H1 (cell line): ENCODE measurements around the gene CERKL. TPM values are rescaled to one million over a fixed set of nuclear protein-coding genes. Genes with fewer than 3 reads are reported as not detected.

Experiments
- CTCF ChIA-PET: fragments of 300-600 bp; sonication (Branson Sonifier 250); formaldehyde crosslinking; loops from one replicate; lab custom pipeline; 2021; ENCODE audit not compliant: partially characterized antibody; lab: Charles Lee
- POLR2A ChIA-PET: fragments of 300-600 bp; sonication (Branson Sonifier 250); formaldehyde crosslinking; loops from one replicate; lab custom pipeline; 2021; ENCODE audit warnings: inconsistent platforms; ENCODE audit not compliant: partially characterized antibody; lab: Charles Lee
- DNase-seq, 2 experiments: peaks; one replicate each; pipeline versions ENCODE4 v3.0.0 to v3.0.0-alpha.2; 2010 to 2022; ENCODE audit warnings: low spot score in 2 of 2, low read depth in 1 of 2, mixed read lengths in 1 of 2
- FAIRE-seq: peaks from 2 replicates; lab custom pipeline; 2011; peaks lifted over from hg19 to GRCh38; lab: Jason Lieb, UNC
- H2AFZ ChIP-seq: 2 replicates; pipeline ENCODE4 v1.8.1; 2012; ENCODE audit warnings: low read length, inconsistent platforms
- H2AK5ac ChIP-seq: 2 replicates; pipeline ENCODE4 v1.6.1; 2013; ENCODE audit warnings: low read depth, low read length
- H2BK120ac ChIP-seq: replicated peaks from 2 replicates; pipeline ENCODE3; 2013; ENCODE audit warnings: low read depth, low read length, inconsistent platforms
- H2BK12ac ChIP-seq: 2 replicates; pipeline ENCODE4 v1.6.1; 2013; ENCODE audit warnings: low read depth, low read length
- H2BK15ac ChIP-seq: 2 replicates; pipeline ENCODE4 v1.6.1; 2013; ENCODE audit warnings: low read length
- H2BK20ac ChIP-seq: 2 replicates; pipeline ENCODE4 v1.6.1; 2013; ENCODE audit warnings: low read length
- H2BK5ac ChIP-seq: 2 replicates; pipeline ENCODE4 v1.6.1; 2013; ENCODE audit warnings: low read depth, low read length
- H3K14ac ChIP-seq: 2 replicates; pipeline ENCODE4 v1.6.1; 2013; ENCODE audit warnings: inconsistent platforms; ENCODE audit not compliant: insufficient read length
- H3K18ac ChIP-seq: 2 replicates; pipeline ENCODE4 v1.6.1; 2013; ENCODE audit warnings: low read length; ENCODE audit errors: extremely low read depth
- H3K23ac ChIP-seq: 2 replicates; pipeline ENCODE4 v1.6.1; 2013; ENCODE audit warnings: inconsistent platforms; ENCODE audit not compliant: insufficient read length
- H3K23me2 ChIP-seq: 2 replicates; pipeline ENCODE4 v1.6.1; 2013; ENCODE audit warnings: low read depth, low read length
- H3K27ac ChIP-seq: 2 replicates; pipeline ENCODE4 v1.6.1; 2011; ENCODE audit warnings: low read depth, low read length, inconsistent platforms
- H3K27me3 ChIP-seq, 4 experiments: replicated peaks in 1 of 4; 1 replicate in 1 of 4; 2 replicates in 3 of 4; pipeline versions ENCODE4 v1.6.1 to v1.8.1; 2011 to 2013; ENCODE audit warnings: low read length in 3 of 4, mild to moderate bottlenecking in 3 of 4, inconsistent platforms in 2 of 4, mixed read lengths in 2 of 4, moderate library complexity in 1 of 4; ENCODE audit not compliant: control insufficient read depth in 3 of 4, insufficient read depth in 3 of 4; ENCODE audit errors: extremely low read depth in 1 of 4
- H3K36me3 ChIP-seq, 4 experiments: 2 replicates each; pipeline versions ENCODE4 v1.6.1 to v1.8.1; 2011 to 2013; ENCODE audit warnings: mild to moderate bottlenecking in 4 of 4, low read length in 3 of 4, moderate library complexity in 2 of 4, control low read depth in 1 of 4, inconsistent platforms in 1 of 4; ENCODE audit not compliant: insufficient read depth in 4 of 4, control insufficient read depth in 2 of 4
- H3K4ac ChIP-seq: replicated peaks from 2 replicates; pipeline ENCODE3; 2013; ENCODE audit warnings: low read length, low read depth, mixed read lengths, inconsistent platforms; ENCODE audit not compliant: insufficient read length
- H3K4me1 ChIP-seq, 4 experiments: replicated peaks in 1 of 4; 1 replicate in 1 of 4; 2 replicates in 3 of 4; pipeline versions ENCODE4 v1.6.1 to v1.8.1; 2011 to 2013; ENCODE audit warnings: low read length in 3 of 4, inconsistent platforms in 2 of 4, mixed read lengths in 1 of 4; ENCODE audit not compliant: insufficient read depth in 4 of 4, control insufficient read depth in 3 of 4
- H3K4me2 ChIP-seq, 2 experiments: 2 replicates each; pipeline versions ENCODE4 v1.6.1 to v1.8.1; 2011 to 2013; ENCODE audit warnings: low read depth in 2 of 2, low read length in 2 of 2, control low read depth in 1 of 2, inconsistent platforms in 1 of 2, mild to moderate bottlenecking in 1 of 2; ENCODE audit not compliant: insufficient read depth in 1 of 2
- H3K4me3 ChIP-seq, 4 experiments: fragments of 200-600, 300-600 bp in 1 of 4; sonication (generic), shearing (Covaris generic), sonication (Bioruptor Twin) in 1 of 4; 2 replicates each; pipeline versions ENCODE4 v1.5.1 to v1.8.1; 2011 to 2016; ENCODE audit warnings: low read length in 4 of 4, low read depth in 3 of 4, control low read depth in 2 of 4, inconsistent platforms in 2 of 4, mild to moderate bottlenecking in 2 of 4, mixed read lengths in 1 of 4, moderate library complexity in 1 of 4; ENCODE audit not compliant: insufficient read depth in 2 of 4; ENCODE audit errors: extremely low read depth in 1 of 4
- H3K56ac ChIP-seq: replicated peaks from 2 replicates; pipeline ENCODE3; 2013; ENCODE audit warnings: low read depth, mild to moderate bottlenecking, mixed read lengths, low read length, inconsistent platforms; ENCODE audit not compliant: insufficient read length
- H3K79me1 ChIP-seq: 2 replicates; pipeline ENCODE4 v1.6.1; 2013; ENCODE audit warnings: low read depth, low read length, control low read depth
- H3K79me2 ChIP-seq, 2 experiments: 2 replicates each; pipeline versions ENCODE4 v1.6.1 to v1.8.1; 2012 to 2013; ENCODE audit warnings: low read length in 2 of 2, mild to moderate bottlenecking in 2 of 2, inconsistent platforms in 1 of 2; ENCODE audit not compliant: insufficient read depth in 2 of 2, control insufficient read depth in 1 of 2
- H3K9ac ChIP-seq, 4 experiments: replicated peaks in 1 of 4; 1 replicate in 1 of 4; 2 replicates in 3 of 4; pipeline versions ENCODE4 v1.6.1 to v1.8.1; 2011 to 2013; ENCODE audit warnings: low read depth in 3 of 4, low read length in 3 of 4, control low read depth in 2 of 4, mild to moderate bottlenecking in 2 of 4, moderate library complexity in 2 of 4, inconsistent platforms in 1 of 4; ENCODE audit errors: extremely low read depth in 1 of 4
- H3K9me3 ChIP-seq, 2 experiments: 2 replicates each; pipeline versions ENCODE4 v1.6.1 to v1.8.1; 2012 to 2013; ENCODE audit warnings: mild to moderate bottlenecking in 2 of 2, moderate library complexity in 2 of 2, control low read depth in 1 of 2, inconsistent platforms in 1 of 2, low read depth in 1 of 2, low read length in 1 of 2, mixed read lengths in 1 of 2; ENCODE audit not compliant: insufficient read depth in 2 of 2
- H4K20me1 ChIP-seq, 2 experiments: replicated peaks in 1 of 2; 2 replicates each; pipeline versions ENCODE3 to v1.8.1; 2011 to 2013; ENCODE audit warnings: inconsistent platforms in 2 of 2, low read length in 2 of 2, mild to moderate bottlenecking in 1 of 2; ENCODE audit not compliant: insufficient read depth in 2 of 2, control insufficient read depth in 1 of 2
- H4K5ac ChIP-seq: 2 replicates; pipeline ENCODE4 v1.6.1; 2013; ENCODE audit warnings: low read length, low read depth, mixed read lengths, inconsistent platforms; ENCODE audit not compliant: insufficient read length
- H4K8ac ChIP-seq: 2 replicates; pipeline ENCODE4 v1.8.0; 2013; ENCODE audit warnings: mild to moderate bottlenecking, moderate library complexity, low read length, inconsistent platforms; ENCODE audit not compliant: insufficient read depth; ENCODE audit errors: extremely low read depth
- H4K91ac ChIP-seq: replicated peaks from 2 replicates; pipeline ENCODE3; 2013; ENCODE audit warnings: low read length, mixed read lengths, inconsistent platforms; ENCODE audit not compliant: insufficient read length
- ATF2 ChIP-seq: IDR thresholded peaks from 2 replicates; pipeline ENCODE4 v1.6.1; 2012; ENCODE audit warnings: low read length, inconsistent platforms
- CEBPB ChIP-seq: IDR thresholded peaks from 2 replicates; pipeline ENCODE4 v1.6.1; 2012; ENCODE audit warnings: low read depth, low read length
- CHD1 ChIP-seq: IDR thresholded peaks from 2 replicates; pipeline ENCODE4 v1.6.1; 2012; ENCODE audit warnings: low read depth, low read length, improper control_type of control experiment
- CTCF ChIP-seq, 3 experiments: IDR thresholded peaks; 1 replicate in 2 of 3; 2 replicates in 1 of 3; pipeline versions ENCODE4 v1.5.1 to v1.6.1; 2011; ENCODE audit warnings: low read length in 3 of 3, mild to moderate bottlenecking in 3 of 3, inconsistent platforms in 2 of 3, low read depth in 1 of 3, moderate library complexity in 1 of 3; ENCODE audit not compliant: insufficient read depth in 1 of 3; ENCODE audit errors: control extremely low read depth in 1 of 3
- MAX ChIP-seq: IDR thresholded peaks from 2 replicates; pipeline ENCODE4 v1.6.1; 2012; ENCODE audit warnings: inconsistent platforms
- RFX5 ChIP-seq: IDR thresholded peaks from 2 replicates; pipeline ENCODE4 v1.6.1; 2011; ENCODE audit warnings: low read depth, low read length, improper control_type of control experiment, borderline replicate concordance
- RXRA ChIP-seq: IDR thresholded peaks from 2 replicates; pipeline ENCODE4 v1.6.1; 2011; ENCODE audit warnings: low read depth, mild to moderate bottlenecking, low read length, moderate library complexity; ENCODE audit not compliant: insufficient read depth
- SAP30 ChIP-seq: fragments of 300-600 bp; sonication (generic); IDR thresholded peaks from 2 replicates; pipeline ENCODE4 v1.7.1; 2012; ENCODE audit warnings: low read length, moderate library complexity, mild to moderate bottlenecking, inconsistent platforms; ENCODE audit not compliant: insufficient read depth, insufficient replicate concordance
- SRF ChIP-seq: IDR thresholded peaks from 2 replicates; pipeline ENCODE4 v1.6.1; 2011; ENCODE audit warnings: mild to moderate bottlenecking, low read depth, low read length, moderate library complexity
- SUZ12 ChIP-seq: fragments of 200-600 bp; sonication (generic); IDR thresholded peaks from 2 replicates; pipeline ENCODE4 v1.6.1; 2012; ENCODE audit warnings: mild to moderate bottlenecking, inconsistent platforms, low read length, moderate library complexity, mixed read lengths
- TAF1 ChIP-seq: IDR thresholded peaks from 2 replicates; pipeline ENCODE4 v1.6.1; 2011; ENCODE audit warnings: mild to moderate bottlenecking, low read depth, low read length
- polyA plus RNA-seq, 7 experiments: library from polyadenylated mRNA; depleted of rRNA in 3 of 7; stranded (reverse) in 5 of 7; unstranded in 2 of 7; fragments of >200 nt in 5 of 7; fragments of 200-250 nt in 2 of 7; gene quantifications; 1 replicate in 5 of 7; 2 replicates in 1 of 7; 4 replicates in 1 of 7; pipeline versions ENCODE4 v1.2.1 to v1.2.3, GENCODE V29; 2011 to 2013; ENCODE audit warnings: missing spikeins in 2 of 7, mixed read lengths in 2 of 7
- total RNA-seq: library from RNA; stranded (reverse); fragmentation: NEBNext Ultra II Directional; extraction: Animal tissue kit (Norgen Biotek cat#: 25700); gene quantifications from 2 replicates; pipeline ENCODE4 v1.2.1, GENCODE V29; 2021

Gene CERKL
- total and polyA plus RNA-seq, 2 of the 8 experiments (the other 6 are each of a cell fraction or from before 2014, with no cell fraction given): 0.05 TPM; not detected in 1

GRCh38 chr2:181516992-181517391, 139.9 kb downstream of the CERKL start:
- no peak overlapping the region for H2BK12ac ChIP-seq
- no peak overlapping the region for H3K4me2 ChIP-seq
- H3K79me2 ChIP-seq: no peaks in the 10 kb centered on the region
- H3K79me1 ChIP-seq: no peaks in the 10 kb centered on the region
- no peak overlapping the region for H2BK20ac ChIP-seq
- H2BK120ac ChIP-seq: no peak overlapping the region
- FAIRE-seq (no peak), DNase-seq (no peak)
- no peak overlapping the region for H3K14ac ChIP-seq
- H3K9me3 ChIP-seq: no peaks in the 10 kb centered on the region
- no peak overlapping the region for H2BK5ac ChIP-seq
- H3K4me3 ChIP-seq: no peak overlapping the region
- no peak overlapping the region for H4K8ac ChIP-seq
- H3K18ac ChIP-seq: no peak overlapping the region
- H2BK15ac ChIP-seq: no peak overlapping the region
- no peak overlapping the region for H3K27ac ChIP-seq
- no peak overlapping the region for H3K9ac ChIP-seq
- no peak overlapping the region for H4K91ac ChIP-seq
- H2AFZ ChIP-seq: no peak overlapping the region
- no peaks in the 10 kb centered on the region for H3K36me3 ChIP-seq
- H3K23me2 ChIP-seq: no peaks in the 10 kb centered on the region
- H3K27me3 ChIP-seq: no peaks in the 10 kb centered on the region
- H3K4ac ChIP-seq: no peak overlapping the region
- no peak overlapping the region for H2AK5ac ChIP-seq
- H4K20me1 ChIP-seq: no peaks in the 10 kb centered on the region
- no peak overlapping the region for H3K56ac ChIP-seq
- no peaks in the 10 kb centered on the region for H3K4me1 ChIP-seq
- ChIA-PET POLR2A (no interaction called here), CTCF (interaction anchor here (1.2 to 1.7 kb wide), 4 partner anchors 15 to 78 kb away, joined by 3 to 6 read pairs (median 3); no protein-coding TSS in a partner anchor)
- H3K23ac ChIP-seq: no peak overlapping the region
- no peak overlapping the region for H4K5ac ChIP-seq
- no peak for TF ChIP-seq SRF
- no peak for TF ChIP-seq CEBPB
- no peak for TF ChIP-seq CHD1
- TF ChIP-seq CTCF (IDR thresholded peaks at IDR 0.05; ENCODE audit: control extremely low read depth in 1 of 3, insufficient read depth in 1 of 3, low read depth in 1 of 3, low read length in 3 of 3): no peak
- no peak for TF ChIP-seq SAP30
- TF ChIP-seq RFX5: no peak
- TF ChIP-seq SUZ12: no peak
- no peak for TF ChIP-seq RXRA
- TF ChIP-seq MAX: no peak
- TF ChIP-seq ATF2: no peak
- no peak for TF ChIP-seq TAF1
